HG02642 (cell line): ENCODE data around the gene TEX36.
"Not testable (repeated sequence)": the region's sequence is repeated elsewhere in the genome, so short reads cannot be mapped to it uniquely, and the experiment has no call there.

Experiments used
- ATAC-seq: cut with Tn5 transposase; IDR thresholded peaks from one replicate; pipeline ENCODE4 v1.9.1; 2021; ENCODE audit warnings: mild to moderate bottlenecking; ENCODE audit not compliant: unreplicated experiment, poor library complexity

The TEX36 gene

DNA sequence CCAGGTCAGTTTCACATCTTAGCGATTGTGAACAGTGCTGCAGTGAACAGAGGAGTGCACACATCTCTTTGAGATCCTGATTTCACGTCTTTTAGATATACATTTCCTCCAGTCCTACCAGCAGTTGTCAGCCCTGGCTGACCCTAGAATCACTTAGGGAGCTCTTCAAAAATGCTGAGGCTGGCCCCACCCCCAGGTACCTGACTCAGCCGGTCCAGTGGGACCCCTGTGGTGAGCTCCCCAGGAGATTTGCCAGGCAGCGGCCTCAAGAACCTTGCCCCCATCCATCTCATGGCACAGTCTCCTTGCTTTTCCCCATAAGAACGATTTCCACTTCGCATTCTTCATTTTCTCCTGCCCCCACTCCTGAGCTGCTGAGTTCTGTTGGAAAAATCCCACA lies 45.5 kb downstream of the TEX36 start:
- no peak for ATAC-seq

DNA sequence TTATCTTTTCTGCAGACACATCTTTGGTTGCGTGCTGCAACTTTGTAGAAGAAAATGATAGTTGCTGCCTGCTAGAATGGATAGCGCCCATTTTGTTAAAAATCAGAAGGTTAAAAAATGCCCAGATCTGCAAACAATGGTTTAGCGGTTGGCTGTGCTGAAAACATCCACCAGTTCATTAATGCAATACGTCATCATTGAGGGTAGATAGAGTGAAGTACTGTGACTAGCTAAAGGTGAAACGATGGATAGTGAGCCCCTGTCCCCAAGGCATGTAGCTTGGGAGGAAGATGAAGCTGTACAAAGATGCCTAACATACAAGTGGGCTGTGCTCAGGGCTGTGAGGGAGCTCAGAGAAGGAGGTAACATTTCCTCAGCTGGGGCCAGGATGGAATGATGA lies 48.4 kb downstream of the TEX36 start:
- ATAC-seq, result no peak

DNA sequence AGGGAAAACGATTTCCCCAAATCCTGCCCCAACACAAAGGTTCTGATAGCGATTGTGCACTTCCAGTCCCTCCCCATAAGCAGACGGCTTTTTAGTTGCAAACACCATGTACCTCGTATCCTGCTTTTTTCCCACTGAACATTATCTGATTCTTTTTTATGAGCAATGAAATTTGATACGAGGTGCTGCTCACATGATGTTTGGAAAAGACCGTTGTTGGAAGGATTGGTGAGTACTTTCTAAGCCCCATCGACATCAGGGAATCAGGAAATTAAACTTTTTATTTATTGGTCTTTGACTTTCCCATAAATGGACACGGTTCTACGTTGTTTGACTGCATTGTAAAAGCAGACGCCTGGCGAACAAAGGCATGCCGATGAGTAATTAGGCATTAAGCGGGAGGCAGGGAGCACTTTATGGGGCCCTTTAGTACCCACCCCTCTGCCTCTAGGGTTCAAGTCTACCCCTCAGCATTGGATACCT lies 49.4 kb downstream of the TEX36 start:
- no peak for ATAC-seq

DNA sequence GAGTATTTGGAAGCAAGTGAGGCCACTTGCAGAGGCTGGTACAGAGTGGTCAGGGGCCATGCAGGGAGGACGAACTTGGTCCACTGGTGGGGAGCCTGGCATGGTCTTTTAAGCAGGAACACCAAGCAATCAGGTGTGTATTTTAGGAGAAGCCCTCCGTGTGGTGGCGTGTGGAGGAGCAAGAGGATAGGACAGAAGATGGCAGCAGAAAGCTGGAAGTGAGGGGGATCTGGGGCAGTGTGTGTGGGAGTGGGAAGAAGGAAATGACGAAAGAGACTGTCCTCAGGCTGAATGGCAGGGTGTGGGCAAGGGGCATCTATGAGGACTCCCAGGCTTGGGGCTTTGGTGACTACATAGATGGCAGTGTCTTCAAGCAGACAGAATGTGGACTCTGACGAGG lies 51.2 kb downstream of the TEX36 start:
- no peak for ATAC-seq

DNA sequence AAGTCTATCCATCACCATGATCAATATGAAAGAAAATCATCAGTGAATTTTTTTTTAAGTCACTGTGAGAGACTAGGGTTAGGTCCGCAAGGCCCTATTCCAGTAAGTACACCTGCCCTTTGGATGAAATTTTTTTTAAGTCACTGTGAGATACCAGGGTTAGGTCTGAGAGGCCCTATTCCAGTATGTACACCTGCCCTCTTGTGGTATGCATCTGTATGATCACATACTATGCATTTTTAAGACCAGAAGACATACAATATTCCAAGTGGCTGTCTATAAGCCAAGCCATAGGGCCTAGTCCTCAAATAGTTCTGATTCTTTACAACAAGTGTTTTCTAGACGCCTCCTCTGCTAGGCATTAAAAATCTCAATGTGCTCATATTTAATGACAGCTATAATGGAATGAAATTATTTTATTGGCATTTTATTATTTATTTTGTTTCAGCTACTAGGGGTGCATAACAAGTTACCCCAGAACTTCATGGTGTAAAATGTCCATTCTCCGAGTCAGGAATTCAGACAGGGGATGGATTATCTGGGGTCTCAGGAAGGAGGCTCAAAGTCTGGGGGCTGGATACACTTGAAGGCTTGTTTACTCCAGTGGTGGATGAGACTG lies 53.1 kb downstream of the TEX36 start:
- no peak for ATAC-seq

DNA sequence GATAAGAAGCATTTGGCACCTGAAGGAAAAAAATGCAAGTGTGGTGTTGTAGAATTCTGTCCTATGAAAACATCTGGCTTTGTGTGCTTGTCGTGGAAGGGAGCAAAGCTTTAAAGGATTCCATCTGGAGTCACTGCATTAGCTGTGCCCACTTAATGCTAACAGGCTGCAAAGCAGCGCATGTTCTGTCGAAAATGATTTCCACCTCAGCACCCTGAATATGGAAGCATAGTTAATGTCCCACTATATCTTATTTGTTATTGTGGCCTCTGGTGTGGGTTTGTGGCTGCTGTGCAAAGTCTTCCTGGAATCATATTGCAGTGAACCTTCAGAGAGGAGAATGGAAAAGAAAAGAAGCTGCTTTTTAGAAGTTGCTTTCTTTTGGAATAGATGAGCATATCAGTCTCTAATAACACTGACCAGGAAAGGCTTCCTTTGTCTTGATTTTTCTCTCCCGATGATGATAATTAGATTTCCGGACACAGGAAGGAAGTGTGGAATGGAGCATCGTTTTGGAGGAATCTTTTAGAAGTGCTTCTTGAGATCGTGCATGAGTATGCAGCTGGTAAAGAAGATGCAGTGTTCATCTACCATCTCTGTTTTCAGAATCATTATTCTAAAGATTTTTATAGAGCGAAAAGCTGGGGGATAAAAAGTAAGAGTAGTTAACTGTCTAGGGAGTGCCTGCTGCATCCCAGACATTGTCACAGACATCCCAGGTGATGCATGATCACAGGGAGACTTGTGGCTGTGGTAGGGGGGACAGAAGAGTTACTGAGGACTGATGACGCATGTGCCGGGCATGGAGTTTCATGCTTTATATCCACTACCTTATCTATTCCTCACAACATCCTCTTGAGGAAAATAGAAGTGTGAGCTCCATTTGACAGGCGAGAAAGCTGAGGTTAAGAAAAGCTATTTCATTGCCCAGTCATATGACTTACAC lies 54.6 kb downstream of the TEX36 start:
- ATAC-seq, result no peak

DNA sequence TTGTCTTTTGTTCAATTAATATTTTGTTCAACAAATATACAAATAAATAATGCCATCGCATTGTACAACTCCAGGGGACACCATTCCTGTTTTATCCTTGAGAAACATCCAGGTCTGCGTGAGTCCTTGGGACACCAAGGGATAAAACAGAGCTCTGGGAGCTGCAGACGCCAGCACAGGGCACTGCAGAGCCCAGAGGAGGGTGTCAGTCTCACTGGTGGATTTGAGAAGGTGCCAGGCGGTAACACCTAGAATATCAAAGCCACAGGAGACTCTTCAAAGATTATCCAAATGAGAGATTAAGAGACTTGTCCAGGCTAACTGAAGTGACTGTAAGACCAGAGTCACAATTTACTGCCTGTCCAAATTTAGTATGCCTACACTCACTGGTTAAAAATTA lies 55.3 kb downstream of the TEX36 start:
- no peak for ATAC-seq

DNA sequence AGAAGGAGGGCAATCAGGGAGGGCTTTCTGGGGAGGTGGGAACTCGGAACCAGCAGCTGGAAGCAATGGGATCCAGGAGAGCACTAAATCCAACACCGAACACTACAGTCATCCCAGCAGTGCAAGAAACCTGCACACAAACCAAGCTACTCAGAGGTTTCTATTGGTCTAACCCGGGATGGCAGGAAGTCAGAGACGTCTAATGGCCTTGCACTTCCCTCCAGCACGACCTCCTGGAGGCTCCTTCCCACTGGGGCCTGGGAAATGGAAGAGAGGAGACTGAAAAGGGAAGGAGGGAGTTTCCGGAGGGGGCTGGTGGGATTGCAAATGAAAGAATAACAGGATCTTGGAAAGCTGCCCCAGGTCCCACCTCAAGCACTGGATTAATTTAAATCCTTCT lies 56.3 kb downstream of the TEX36 start:
- no peak for ATAC-seq

DNA sequence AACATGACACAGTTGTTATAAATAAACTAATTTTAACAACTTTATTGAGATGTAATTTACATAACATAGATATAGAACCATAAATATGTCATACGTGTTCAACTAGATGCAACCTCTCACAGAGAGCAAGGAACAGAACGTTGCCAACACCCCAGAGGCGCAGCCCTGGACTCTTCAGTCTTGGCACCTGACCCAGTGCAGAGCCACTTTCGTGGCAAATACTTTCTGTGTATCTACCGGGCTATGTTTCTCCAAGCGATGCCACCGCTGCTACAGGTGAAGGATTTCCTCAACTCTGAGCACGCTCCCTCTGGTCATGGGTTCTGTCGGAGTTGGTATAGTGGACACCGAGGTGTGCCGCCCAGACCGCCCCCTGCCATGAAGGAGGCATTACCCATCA lies 57.4 kb downstream of the TEX36 start:
- ATAC-seq, result no peak

DNA sequence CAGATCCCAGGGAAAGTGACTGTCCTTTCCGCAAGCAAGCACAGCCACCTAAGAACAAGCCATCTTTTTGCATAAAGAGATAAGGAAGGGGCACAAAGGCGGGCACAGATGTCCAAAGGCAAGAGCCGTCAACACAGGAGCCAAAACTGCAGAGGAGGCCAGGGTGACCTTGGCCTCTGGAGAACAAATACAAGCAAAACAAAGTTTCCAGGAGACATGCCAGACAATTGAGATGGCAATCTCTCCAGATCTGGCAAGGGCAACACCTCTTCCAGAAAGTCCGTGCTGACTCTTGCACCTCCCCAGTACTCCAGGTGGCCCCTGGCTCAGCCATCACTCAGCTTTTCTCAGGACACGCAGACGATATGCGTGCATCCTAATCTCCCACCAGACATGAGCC lies 58.2 kb downstream of the TEX36 start:
- no peak for ATAC-seq

DNA sequence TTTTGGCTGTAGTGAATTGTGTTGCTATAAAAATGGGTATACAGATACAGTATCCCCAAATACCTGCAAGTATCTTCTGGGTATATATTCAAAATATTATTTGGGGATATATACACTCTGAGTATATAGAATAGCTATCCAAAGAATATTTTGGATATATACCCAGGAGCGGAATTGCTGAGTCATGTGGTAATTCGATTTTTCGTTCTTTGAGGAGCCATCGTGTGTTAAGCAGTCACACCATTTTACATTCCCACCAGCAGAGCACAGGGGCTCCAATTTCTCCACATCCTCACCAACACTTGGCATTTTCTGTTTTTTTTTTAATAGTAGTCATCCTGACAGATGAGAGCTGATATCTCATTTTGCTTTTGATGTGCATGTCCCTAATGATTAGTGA lies 61.9 kb downstream of the TEX36 start:
- ATAC-seq, result no peak

DNA sequence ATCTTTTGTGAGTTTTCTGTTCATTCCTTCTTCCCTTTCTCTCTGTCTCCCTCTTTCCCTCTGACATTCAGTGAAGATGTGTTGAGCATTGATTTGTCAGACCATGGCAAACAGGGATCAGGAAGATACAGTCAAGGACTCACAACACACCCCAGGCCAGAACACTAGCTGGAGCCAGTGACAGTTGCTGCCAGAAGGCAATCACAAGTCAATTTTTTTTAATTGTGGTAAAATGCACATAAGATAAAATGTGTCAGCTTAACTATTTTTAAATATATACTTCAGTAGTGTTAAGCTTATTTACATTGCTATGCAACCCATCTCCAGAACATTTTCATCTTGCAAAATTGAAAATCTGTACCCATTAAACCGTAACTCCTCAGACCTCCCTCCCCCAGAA lies 62.6 kb downstream of the TEX36 start:
- no peak for ATAC-seq

DNA sequence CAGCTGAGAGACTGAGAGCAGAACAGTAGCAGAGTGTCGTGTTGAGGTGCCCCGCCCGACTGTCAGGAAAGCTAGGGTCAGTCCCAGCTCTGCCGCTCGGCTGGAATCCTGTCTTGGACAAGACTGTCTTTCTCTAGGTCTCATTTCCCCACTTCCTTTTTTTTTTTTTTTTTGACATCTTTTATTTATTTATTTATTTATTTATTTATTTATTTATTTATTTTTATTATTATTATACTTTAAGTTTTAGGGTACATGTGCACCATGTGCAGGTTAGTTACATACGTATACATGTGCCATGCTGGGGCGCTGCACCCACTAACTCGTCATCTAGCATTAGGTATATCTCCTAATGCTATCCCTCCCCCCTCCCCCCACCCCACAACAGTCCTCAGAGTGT lies 69.9 kb downstream of the TEX36 start:
- ATAC-seq, result not testable (repeated sequence)

DNA sequence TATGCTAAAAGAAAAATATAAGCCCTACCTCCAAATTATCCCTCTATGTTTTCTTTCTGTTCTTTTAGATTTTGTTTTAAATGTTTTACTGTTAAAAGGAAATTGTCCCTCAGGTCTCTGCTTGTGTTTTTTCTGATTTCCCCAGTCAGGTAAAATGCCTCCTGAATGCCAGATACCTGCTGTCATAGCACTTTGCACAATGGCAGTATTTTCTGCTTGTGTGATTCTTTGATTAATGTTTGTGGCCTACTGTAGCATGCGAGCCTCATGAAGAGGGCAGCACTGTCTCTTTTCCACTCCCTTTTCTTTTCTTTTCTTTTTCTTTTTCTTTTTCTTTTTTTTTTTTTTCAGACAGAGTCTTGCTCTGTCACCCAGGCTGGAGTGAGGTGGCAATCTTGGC lies 71.2 kb downstream of the TEX36 start:
- ATAC-seq, result no peak

DNA sequence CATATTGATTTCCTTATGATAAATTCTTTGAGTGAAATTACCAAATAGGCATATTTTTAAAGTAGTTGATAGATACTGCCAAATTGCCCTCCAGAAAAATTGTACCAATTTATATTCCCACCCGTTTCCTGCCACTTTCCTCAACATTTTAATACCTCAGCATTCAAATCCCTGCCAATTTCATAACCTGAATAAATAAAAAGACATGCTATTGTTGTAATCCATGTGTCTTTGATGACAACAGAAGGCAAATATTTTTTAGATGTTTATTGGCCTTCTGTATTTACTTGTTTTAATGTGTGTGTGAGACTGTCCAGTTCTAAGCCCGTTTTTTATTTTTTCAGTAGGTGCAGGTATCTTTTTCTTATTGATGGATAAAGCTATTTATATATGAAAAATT lies 71.7 kb downstream of the TEX36 start:
- ATAC-seq, result no peak

DNA sequence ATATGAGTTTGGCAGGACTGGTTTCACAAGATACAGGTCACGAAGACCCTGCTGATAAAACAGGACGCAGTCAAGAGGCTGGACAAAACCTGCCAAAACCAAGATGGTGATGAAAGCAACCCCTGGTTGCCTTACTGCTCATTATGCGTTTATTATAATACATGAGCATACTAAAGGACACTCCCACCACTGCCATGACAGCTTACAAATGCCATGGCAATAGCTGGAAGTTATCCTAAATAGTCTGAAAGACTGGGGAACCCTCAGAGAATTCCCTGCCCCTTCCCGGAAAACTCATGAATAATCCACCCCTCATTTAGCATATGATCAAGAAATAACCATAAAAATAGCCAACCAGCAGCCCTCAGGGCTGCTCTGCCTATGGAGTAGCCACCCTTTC lies 73.1 kb downstream of the TEX36 start:
- ATAC-seq, result no peak

DNA sequence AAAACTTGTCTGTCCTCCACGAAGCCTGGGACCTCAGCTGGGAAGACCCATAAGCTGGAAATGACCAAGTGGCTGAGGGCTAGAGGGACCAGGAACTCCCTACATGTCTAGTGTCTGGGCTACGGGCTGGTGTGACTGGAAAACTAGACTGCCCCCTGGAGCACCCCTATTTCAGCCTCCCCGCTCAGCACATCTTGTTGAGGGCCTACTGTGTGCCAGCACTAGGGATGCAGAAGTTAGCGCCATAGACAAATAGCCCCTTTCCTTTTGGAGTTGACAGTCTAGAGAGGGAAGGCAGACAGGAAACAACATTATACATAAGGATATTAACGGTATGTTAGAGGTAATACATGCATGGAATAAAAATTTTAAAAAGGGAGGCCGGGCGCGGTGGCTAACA lies 74.5 kb downstream of the TEX36 start:
- ATAC-seq, result no peak

DNA sequence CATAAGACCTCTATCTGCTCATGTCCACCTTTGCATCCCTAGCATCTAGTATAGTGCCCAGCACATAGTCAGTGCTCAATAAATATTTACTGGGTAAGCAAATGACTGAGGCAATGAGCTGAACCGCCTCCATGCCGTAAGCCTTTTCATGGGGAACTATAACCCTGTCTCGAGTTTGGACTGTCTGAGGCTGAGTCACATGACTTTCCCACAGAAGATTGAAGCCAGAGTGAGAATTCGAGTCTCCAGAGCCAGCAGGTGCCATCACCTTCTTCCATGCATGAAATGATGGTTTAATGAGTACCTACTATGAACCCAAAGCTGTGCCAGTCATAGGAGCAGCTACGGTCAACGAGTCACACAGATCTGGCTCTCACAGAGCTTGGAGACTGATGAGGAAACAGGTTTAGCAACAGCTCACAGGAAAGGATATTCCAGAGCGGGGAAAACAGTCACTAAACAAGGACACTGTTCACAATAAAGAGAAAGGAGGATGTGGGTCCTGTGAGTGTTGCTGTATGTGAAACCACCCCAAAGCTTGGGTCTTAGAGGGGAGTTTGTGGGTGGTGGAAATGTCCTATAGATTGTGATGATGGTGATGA lies 75.2 kb downstream of the TEX36 start:
- no peak for ATAC-seq

DNA sequence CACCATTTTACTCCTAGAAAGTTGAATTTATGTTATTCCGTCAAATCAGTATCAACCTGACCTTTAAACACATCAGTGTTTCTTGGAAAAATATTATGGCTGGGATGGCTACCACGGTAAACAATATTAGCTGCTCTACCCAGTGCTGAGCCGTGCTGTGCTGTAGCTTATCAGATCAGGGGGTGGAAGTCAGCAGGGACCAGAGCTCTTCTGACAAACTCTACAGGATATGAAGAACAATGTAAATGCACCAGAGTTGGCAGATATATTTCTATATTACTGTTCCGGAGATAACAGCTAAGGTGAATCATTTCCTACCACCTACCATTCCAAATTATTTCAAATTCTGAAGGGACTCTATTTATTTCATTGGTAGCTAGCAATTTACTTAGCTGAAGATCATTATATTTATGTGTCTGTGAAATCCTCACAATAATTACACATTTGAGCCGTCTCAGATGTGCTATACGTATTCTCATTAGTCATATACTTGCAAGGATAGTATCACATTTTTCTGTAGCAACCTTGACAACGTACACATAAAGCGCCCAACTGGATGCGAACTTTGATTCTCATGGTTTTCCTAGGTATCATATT lies 76.5 kb downstream of the TEX36 start:
- no peak for ATAC-seq
